WTC11 (cell line): Measurements from ENCODE around the gene KNSTRN. TPM values are rescaled to one million over a fixed set of nuclear protein-coding genes. Genes with fewer than 3 reads are reported as not detected.

Experiments
- ATAC-seq: fragments of 200-7000 bp; cut with Tn5 transposase; 2 replicates; pipeline ENCODE4 v1.10.0; 2021; ENCODE audit warnings: mild to moderate bottlenecking, moderate library complexity
- CTCF ChIA-PET: fragments of 300-600 bp; sonication (Branson Sonifier 250); formaldehyde crosslinking; loops from one replicate; lab custom pipeline; 2021; ENCODE audit warnings: antibody characterized with exemption; lab: Charles Lee
- POLR2A ChIA-PET: fragments of 350-600 bp; sonication (Branson Sonifier 250); formaldehyde crosslinking; loops from one replicate; lab custom pipeline; 2021; ENCODE audit warnings: antibody characterized with exemption; lab: Charles Lee
- DNase-seq: peaks from one replicate; pipeline ENCODE4 v3.0.0; 2021; ENCODE audit warnings: low spot score
- H3K27ac Mint-ChIP-seq: 2 replicates; pipeline ENCODE4 v1.8.0; 2021; ENCODE audit warnings: mixed read lengths
- H3K27me3 Mint-ChIP-seq: 2 replicates; pipeline ENCODE4 v1.8.0; 2021; ENCODE audit warnings: low read depth, mild to moderate bottlenecking, moderate library complexity, mixed read lengths
- H3K36me3 Mint-ChIP-seq: 2 replicates; pipeline ENCODE4 v1.8.0; 2021; ENCODE audit warnings: mixed read lengths
- H3K4me1 Mint-ChIP-seq: 2 replicates; pipeline ENCODE4 v1.8.0; 2022; ENCODE audit warnings: mixed read lengths
- H3K4me3 Mint-ChIP-seq: 2 replicates; pipeline ENCODE4 v1.8.0; 2021; ENCODE audit warnings: mild to moderate bottlenecking, moderate library complexity, mixed read lengths
- H3K9me3 Mint-ChIP-seq: 2 replicates; pipeline ENCODE4 v1.8.0; 2021; ENCODE audit warnings: mixed read lengths
- ARID4B ChIP-seq: sonication (generic); formaldehyde crosslinking; IDR thresholded peaks from 2 replicates; pipeline ENCODE4 v1.8.0; 2023; ENCODE audit warnings: missing genetic modification reagents, mild to moderate bottlenecking, borderline replicate concordance
- ATF2 ChIP-seq: sonication (generic); formaldehyde crosslinking; IDR thresholded peaks from 2 replicates; pipeline ENCODE4 v1.8.1; 2022; ENCODE audit warnings: low read depth, missing genetic modification reagents, borderline replicate concordance
- CBFB ChIP-seq: sonication (generic); formaldehyde crosslinking; IDR thresholded peaks from 2 replicates; pipeline ENCODE4 v1.8.1; 2022; ENCODE audit warnings: mild to moderate bottlenecking, low read depth, missing genetic modification reagents
- E2F1 ChIP-seq: sonication (generic); formaldehyde crosslinking; IDR thresholded peaks from 2 replicates; pipeline ENCODE4 v1.8.0; 2022; ENCODE audit warnings: mild to moderate bottlenecking, missing genetic modification reagents
- E2F5 ChIP-seq: sonication (generic); formaldehyde crosslinking; IDR thresholded peaks from 2 replicates; pipeline ENCODE4 v1.8.1; 2022; ENCODE audit warnings: mild to moderate bottlenecking, moderate library complexity, missing genetic modification reagents
- ETV6 ChIP-seq: sonication (generic); formaldehyde crosslinking; IDR thresholded peaks from 2 replicates; pipeline ENCODE4 v1.8.1; 2022; ENCODE audit warnings: mild to moderate bottlenecking, missing genetic modification reagents
- GRHL2 ChIP-seq: fragments of 250-450 bp; sonication (Bioruptor Pico); IDR thresholded peaks from 2 replicates; pipeline ENCODE4 v1.8.0; 2022; ENCODE audit warnings: mild to moderate bottlenecking, moderate library complexity; ENCODE audit not compliant: insufficient replicate concordance, severe bottlenecking
- IRF2 ChIP-seq: sonication (generic); formaldehyde crosslinking; IDR thresholded peaks from 2 replicates; pipeline ENCODE4 v1.8.0; 2022; ENCODE audit warnings: low read depth, missing genetic modification reagents, borderline replicate concordance
- MXD4 ChIP-seq: fragments of 250-450 bp; sonication (Bioruptor Pico); IDR thresholded peaks from 2 replicates; pipeline ENCODE4 v1.8.0; 2021; ENCODE audit warnings: mild to moderate bottlenecking, moderate library complexity, borderline replicate concordance
- PREB ChIP-seq: sonication (generic); formaldehyde crosslinking; IDR thresholded peaks from 2 replicates; pipeline ENCODE4 v1.8.1; 2022; ENCODE audit warnings: mild to moderate bottlenecking, missing genetic modification reagents, moderate library complexity, borderline replicate concordance
- SMAD3 ChIP-seq: sonication (generic); formaldehyde crosslinking; IDR thresholded peaks from 2 replicates; pipeline ENCODE4 v1.8.0; 2022; ENCODE audit warnings: missing genetic modification reagents, mild to moderate bottlenecking, borderline replicate concordance
- SOX15 ChIP-seq: fragments of 250-450 bp; sonication (Bioruptor Pico); IDR thresholded peaks from 2 replicates; pipeline ENCODE4 v1.9.0; 2021; ENCODE audit warnings: mild to moderate bottlenecking
- ZBTB21 ChIP-seq: sonication (generic); formaldehyde crosslinking; IDR thresholded peaks from 2 replicates; pipeline ENCODE4 v1.8.1; 2023; ENCODE audit warnings: mild to moderate bottlenecking, missing genetic modification reagents, borderline replicate concordance
- ZNF317 ChIP-seq: sonication (generic); formaldehyde crosslinking; IDR thresholded peaks from 2 replicates; pipeline ENCODE4 v1.8.1; 2023; ENCODE audit warnings: low read depth, mild to moderate bottlenecking, moderate library complexity, missing genetic modification reagents, borderline replicate concordance
- ZSCAN18 ChIP-seq: fragments of 250-450 bp; sonication (Bioruptor Pico); IDR thresholded peaks from 2 replicates; pipeline ENCODE4 v2.1.2; 2022; ENCODE audit warnings: mild to moderate bottlenecking, moderate library complexity
- total RNA-seq: library from RNA; stranded (reverse); gene quantifications from 3 replicates; pipeline ENCODE4 v1.2.3, GENCODE V29; 2021

The KNSTRN gene
- total RNA-seq, 1 experiment from 2014 or later, result 73.4 TPM

GRCh38 chr15:40340740-40341400, 41.7 kb upstream of the KNSTRN start, which contains the start of gene CCDC9B:
TSS of gene CCDC9B (minus strand) at chr15:40340939. CDS start at chr15:40340819, 120 bp downstream.
- Mint-ChIP-seq H3K4me3 (no peak within 1 kb of the TSS), H3K9me3 (no peaks in the 10 kb centered on the region), H3K27me3 (peaks cover 5% of the 10 kb centered on the region), H3K36me3 (no peaks in the 10 kb centered on the region), H3K4me1 (peaks cover 33% of the 10 kb centered on the region), H3K27ac (no peak within 1 kb of the TSS)
- ATAC-seq (no peak), DNase-seq (no peak)
- ChIA-PET CTCF (interaction anchor here (0.6 to 9.6 kb wide), 17 partner anchors 12 to 167 kb away, joined by 3 to 264 read pairs (median 14); partner anchors contain the start of genes ANKRD63, BAHD1, INAFM2 and KNSTRN), POLR2A (interaction anchor here (0.9 to 1.6 kb wide), 3 partner anchors 18 to 42 kb away, joined by 3 to 4 read pairs (median 3); partner anchors contain the start of genes INAFM2 and KNSTRN)
- TF ChIP-seq SMAD3 (CRISPR knock-in tag) (no peak), IRF2 (no peak), ETV6 (no peak), E2F5 (no peak), SOX15 (CRISPR knock-in tag) (no peak), ZSCAN18 (CRISPR knock-in tag) (no peak), MXD4 (CRISPR knock-in tag) (no peak), ARID4B (no peak), CBFB (no peak), ATF2 (CRISPR knock-in tag) (no peak), ZBTB21 (CRISPR knock-in tag) (no peak), ZNF317 (CRISPR knock-in tag) (no peak), GRHL2 (CRISPR knock-in tag) (no peak), E2F1 (CRISPR knock-in tag) (no peak), PREB (no peak)
